OCI-LY1 (cell line): Measurements from ENCODE around the gene PXT1.

Source experiments
- EZH2 ChIP-seq: fragments of 200-600 bp; sonication (generic), shearing (Covaris generic); IDR thresholded peaks from 2 replicates; pipeline ENCODE4 v1.8.0; 2017; ENCODE audit warnings: borderline replicate concordance, mixed run types, mild to moderate bottlenecking, antibody characterized with exemption, low read length, moderate library complexity, mixed read lengths
- TF ChIP-seq, protein P1 (sequence below): fragments of 200-600 bp; sonication (generic), shearing (Covaris generic); IDR thresholded peaks from 2 replicates; pipeline ENCODE4 v1.5.1; 2017; ENCODE audit warnings: mild to moderate bottlenecking, antibody characterized with exemption, low read length, moderate library complexity, mixed read lengths

DNA sequence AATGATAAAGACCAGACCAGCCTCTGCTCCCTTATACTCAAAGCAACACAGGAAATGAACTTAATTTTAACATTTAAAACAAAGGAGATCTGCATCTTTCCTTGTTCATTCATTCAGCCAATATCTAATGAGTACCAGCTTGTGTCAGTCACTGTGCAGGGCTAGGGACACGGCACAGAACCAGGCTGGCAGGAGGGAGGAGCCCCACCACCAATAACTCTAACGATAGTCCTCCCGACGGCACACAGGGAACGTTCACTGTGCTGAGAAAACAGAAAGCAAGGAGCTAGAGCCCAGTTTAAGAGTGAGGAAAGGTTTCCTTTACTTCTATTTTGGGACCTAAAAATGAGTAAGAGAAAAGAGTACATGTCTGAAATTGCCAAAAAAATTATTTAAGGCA is 65.1 kb downstream of the PXT1 start:
- TF ChIP-seq, protein P1, sequence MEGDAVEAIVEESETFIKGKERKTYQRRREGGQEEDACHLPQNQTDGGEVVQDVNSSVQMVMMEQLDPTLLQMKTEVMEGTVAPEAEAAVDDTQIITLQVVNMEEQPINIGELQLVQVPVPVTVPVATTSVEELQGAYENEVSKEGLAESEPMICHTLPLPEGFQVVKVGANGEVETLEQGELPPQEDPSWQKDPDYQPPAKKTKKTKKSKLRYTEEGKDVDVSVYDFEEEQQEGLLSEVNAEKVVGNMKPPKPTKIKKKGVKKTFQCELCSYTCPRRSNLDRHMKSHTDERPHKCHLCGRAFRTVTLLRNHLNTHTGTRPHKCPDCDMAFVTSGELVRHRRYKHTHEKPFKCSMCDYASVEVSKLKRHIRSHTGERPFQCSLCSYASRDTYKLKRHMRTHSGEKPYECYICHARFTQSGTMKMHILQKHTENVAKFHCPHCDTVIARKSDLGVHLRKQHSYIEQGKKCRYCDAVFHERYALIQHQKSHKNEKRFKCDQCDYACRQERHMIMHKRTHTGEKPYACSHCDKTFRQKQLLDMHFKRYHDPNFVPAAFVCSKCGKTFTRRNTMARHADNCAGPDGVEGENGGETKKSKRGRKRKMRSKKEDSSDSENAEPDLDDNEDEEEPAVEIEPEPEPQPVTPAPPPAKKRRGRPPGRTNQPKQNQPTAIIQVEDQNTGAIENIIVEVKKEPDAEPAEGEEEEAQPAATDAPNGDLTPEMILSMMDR, result no peak
- TF ChIP-seq EZH2, result no peak
